ENCODE data around the gene MMP27.

The MMP27 gene

GRCh38 chr11:102669664-102670063 lies 35.9 kb downstream of the MMP27 start:
- DNase-seq (ENCODE audit: extremely low read depth, low read depth): no peak
- TF ChIP-seq CTCF (IDR thresholded peaks at IDR 0.05; ENCODE audit: low read depth, low read length, missing control alignments): no peak

GRCh38 chr11:102666331-102666957 lies 39.1 kb downstream of the MMP27 start:
- no peak overlapping the region for H3K4me3 ChIP-seq (replicated peaks; ENCODE audit: low read depth, low read length)
- no peak for DNase-seq (ENCODE audit: extremely low read depth, low read depth)
- TF ChIP-seq CTCF (IDR thresholded peaks at IDR 0.05; ENCODE audit: low read depth, low read length, missing control alignments): peak; percentile 81

More at GRCh38 chr11:102669664-102670063, 35.9 kb downstream of the MMP27 start:
- no peak overlapping the region for H3K4me3 ChIP-seq (replicated peaks; ENCODE audit: low read depth, low read length)

- TF ChIP-seq CTCF (IDR thresholded peaks at IDR 0.05; ENCODE audit: low read depth, low read length, missing control alignments): peak; percentile 28
- DNase-seq (ENCODE audit: extremely low read depth, low read depth): no peak
- no peak overlapping the region for H3K4me3 ChIP-seq (replicated peaks; ENCODE audit: low read depth, low read length)
Observed at GRCh38 chr11:102664001-102664752, 41.4 kb downstream of the MMP27 start.

- no peak for DNase-seq (ENCODE audit: extremely low read depth, low read depth)
- no peak for TF ChIP-seq CTCF (IDR thresholded peaks at IDR 0.05; ENCODE audit: low read depth, low read length, missing control alignments)
- no peak overlapping the region for H3K4me3 ChIP-seq (replicated peaks; ENCODE audit: low read depth, low read length)
Observed at GRCh38 chr11:102662607-102663006, 43.0 kb downstream of the MMP27 start.

- no peak overlapping the region for H3K4me3 ChIP-seq (replicated peaks; ENCODE audit: low read depth, low read length)
- no peak for DNase-seq (ENCODE audit: extremely low read depth, low read depth)
- TF ChIP-seq CTCF (IDR thresholded peaks at IDR 0.05; ENCODE audit: low read depth, low read length, missing control alignments): no peak
Observed at GRCh38 chr11:102661040-102661439, 44.5 kb downstream of the MMP27 start.

- DNase-seq (ENCODE audit: extremely low read depth, low read depth): no peak
Observed at GRCh38 chr11:102656528-102656927, 49.0 kb downstream of the MMP27 start.

More at GRCh38 chr11:102656528-102656927, 49.0 kb downstream of the MMP27 start:
- no peak for TF ChIP-seq CTCF (IDR thresholded peaks at IDR 0.05; ENCODE audit: low read depth, low read length, missing control alignments)
- no peak overlapping the region for H3K4me3 ChIP-seq (replicated peaks; ENCODE audit: low read depth, low read length)

All from HFF-Myc (cell line).